GM18505 (cell line): ENCODE measurements around the gene TCP10L.
"Not testable (repeated sequence)": the region's sequence is repeated elsewhere in the genome, so short reads cannot be mapped to it uniquely, and the experiment has no call there.

Experiments
- ATAC-seq: cut with Tn5 transposase; IDR thresholded peaks from one replicate; pipeline ENCODE4 v1.9.1; 2021; ENCODE audit not compliant: unreplicated experiment
- POLR2A ChIP-seq: IDR thresholded peaks from 4 replicates; pipeline ENCODE4 v1.6.1; 2011; ENCODE audit warnings: borderline replicate concordance; ENCODE audit not compliant: insufficient read depth, insufficient read length; ENCODE audit errors: extremely low read depth

TCP10L gene

GRCh38 chr21:32533611-32534010, 51.7 kb downstream of the TCP10L start:
- no peak for TF ChIP-seq POLR2A
- no peak for ATAC-seq

DNA sequence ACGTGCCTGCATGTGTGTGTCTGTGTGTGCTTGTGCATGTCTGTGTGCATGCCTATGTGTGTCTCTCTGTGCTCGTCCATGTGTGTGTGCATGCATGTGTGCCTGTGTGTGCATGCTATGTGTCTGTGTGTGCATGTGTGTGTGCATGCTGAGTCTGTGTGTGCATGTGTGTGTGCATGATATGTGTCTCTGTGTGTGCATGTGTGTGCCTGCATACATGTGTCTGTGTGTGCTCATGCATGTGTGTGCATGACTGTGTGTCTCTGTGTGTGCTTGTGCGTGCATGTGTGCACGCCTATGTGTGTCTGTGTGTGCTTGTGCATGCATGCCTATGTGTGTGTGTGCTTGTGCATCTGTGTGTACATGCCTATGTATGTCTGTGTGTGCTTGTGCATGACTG, 52.3 kb downstream of the TCP10L start:
- TF ChIP-seq POLR2A: no peak
- no peak for ATAC-seq

DNA sequence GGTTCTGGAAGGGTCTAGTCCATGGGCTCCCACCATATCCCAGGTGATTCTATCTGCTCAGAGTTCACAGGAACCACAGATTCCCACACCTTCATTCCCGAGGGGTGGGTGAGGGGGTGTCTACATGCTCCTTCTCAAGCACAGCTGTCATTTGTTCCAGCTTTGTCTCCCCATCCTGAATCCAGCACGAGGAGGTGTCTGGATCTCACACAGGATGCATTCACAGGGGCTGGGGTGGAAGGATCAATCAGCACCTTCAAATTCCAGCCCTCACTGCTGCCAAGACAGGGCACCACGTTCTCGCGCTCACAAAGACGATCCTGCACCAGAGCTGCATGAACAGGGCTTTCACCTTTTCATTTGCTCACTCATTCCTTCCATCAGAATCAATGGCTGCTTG, 52.7 kb downstream of the TCP10L start:
- ATAC-seq: no peak
- TF ChIP-seq POLR2A: no peak

GRCh38 chr21:32531561-32531960, 53.8 kb downstream of the TCP10L start:
- not testable (repeated sequence) for ATAC-seq

DNA sequence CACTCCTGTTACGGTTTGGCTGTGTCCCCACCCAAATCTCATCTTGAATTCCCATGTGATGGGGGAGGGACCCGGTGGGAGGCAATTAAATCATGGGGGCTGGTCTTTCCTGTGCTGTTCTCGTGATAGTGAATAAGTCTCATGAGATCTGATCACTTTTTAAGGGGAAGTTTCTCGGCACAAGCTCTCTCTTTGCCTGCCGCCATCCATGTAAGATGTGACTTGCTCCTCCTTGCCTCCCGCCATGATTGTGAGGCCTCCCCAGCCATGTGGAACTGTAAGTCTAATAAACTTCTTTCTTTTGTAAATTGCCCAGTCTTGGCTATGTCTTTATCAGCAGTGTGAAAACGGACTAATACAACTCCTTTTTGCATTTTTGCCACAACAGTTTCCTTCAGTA, 54.5 kb downstream of the TCP10L start:
- ATAC-seq: not testable (repeated sequence)

DNA sequence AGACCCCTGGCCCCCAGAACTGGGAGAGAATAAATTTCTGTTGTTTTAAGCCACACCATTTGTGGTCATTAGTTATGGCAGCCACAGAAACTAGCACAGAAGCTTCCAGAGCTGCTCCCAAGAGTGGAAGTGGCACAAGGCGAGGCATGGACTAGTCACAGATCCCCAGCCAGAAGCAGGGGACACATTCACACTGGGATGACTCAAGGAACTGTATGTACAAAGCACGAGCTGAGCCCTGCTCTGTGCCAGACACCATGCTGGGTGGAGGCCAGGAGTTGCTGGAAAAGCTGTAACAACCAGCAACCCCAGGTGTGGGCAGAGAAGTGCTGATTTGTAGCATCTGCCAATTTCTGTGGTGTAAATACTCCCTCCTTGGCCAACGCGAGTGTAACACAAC, 55.6 kb downstream of the TCP10L start:
- ATAC-seq: no peak

GRCh38 chr21:32525282-32525681, 60.0 kb downstream of the TCP10L start:
- no peak for TF ChIP-seq POLR2A
- no peak for ATAC-seq

More for the DNA sequence above, 55.6 kb downstream of the TCP10L start:
- TF ChIP-seq POLR2A: no peak

DNA sequence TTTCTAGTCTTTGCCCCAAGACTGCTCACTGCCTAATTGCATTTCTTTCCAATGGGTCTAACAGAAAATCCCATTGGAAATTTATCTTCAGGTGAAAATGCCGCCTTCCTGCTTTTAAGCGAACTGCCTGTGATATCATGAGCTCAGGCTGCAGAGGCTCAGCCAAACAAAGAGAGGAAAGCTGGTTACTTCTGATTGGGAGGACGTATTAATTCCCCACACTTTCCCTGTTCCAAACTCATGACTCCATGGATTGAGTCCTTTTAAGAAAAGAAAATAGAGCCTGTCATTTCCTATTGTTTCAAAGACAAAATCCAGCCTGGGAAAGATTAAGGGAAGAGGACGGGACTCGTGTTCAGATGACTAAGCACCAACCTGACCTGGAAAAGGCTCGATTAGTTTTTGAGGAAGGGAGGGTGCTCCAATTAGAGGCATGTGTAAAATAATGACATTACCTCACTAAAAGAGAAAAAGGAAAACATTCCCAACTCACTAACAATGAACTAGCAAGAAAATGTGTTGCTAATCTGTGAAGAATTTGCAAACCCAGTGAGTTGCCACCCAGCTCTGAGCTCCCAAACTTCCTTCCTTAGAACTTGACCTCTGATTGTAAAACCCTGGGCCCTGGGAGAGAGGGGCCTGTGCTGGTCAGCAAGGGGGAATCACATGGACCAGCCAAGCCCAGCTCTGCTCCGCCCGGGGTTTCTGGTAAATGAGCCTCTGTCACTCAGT, 61.2 kb downstream of the TCP10L start:
- ATAC-seq: no peak
- no peak for TF ChIP-seq POLR2A
